Left cardiac atrium (tissue), 4 donors: ENCODE results near the gene NPR1. TPM values are rescaled to one million over a fixed set of nuclear protein-coding genes. Genes with fewer than 3 reads are reported as not detected.
A peak's percentile ranks its signal among the peaks of the same experiment; 100 is the strongest.
"Not testable (repeated sequence)": the region's sequence is repeated elsewhere in the genome, so short reads cannot be mapped to it uniquely, and the experiment has no call there.

Experiments used
- ATAC-seq, 2 donors: fragments of 200-7000 bp; cut with Tn5 transposase; one replicate each; pipeline ENCODE4 v1.9.1; 2020; ENCODE audit warnings: mild to moderate bottlenecking in 2 of 2, moderate library complexity in 2 of 2
- DNase-seq: peaks from one replicate; pipeline ENCODE4 v3.0.0-alpha.2; 2020
- intact Hi-C, 2 donors: fragments of 100-400 bp; cut with DNase I; formaldehyde crosslinking; loops; one replicate each; pipeline versions ENCODE4 v1.14.1 to v1.15.1; 2022 to 2023
- total RNA-seq, 2 donors: library from RNA; stranded (reverse); fragmentation: NEBNext Ultra II Directional; extraction: Animal tissue kit (Norgen Biotek cat#: 25700); gene quantifications; one replicate each; pipeline ENCODE4 v1.2.1, GENCODE V29; 2021
- donor health status: DM: no; HTN: yes; CAD: no.
- donor health status: DM: no; HTN: yes; CAD: no; lungs with severe emphysema.
- donor health status: DM: yes; HTN: yes; CAD: no.
- donor health status: Dilated cardiomyopathy.

The NPR1 gene
- total RNA-seq, 2 donors from 2014 or later = 28.5 to 39.0 TPM

- peak; percentile 92 for DNase-seq
- intact Hi-C loops = no loop called here
- ATAC-seq = peak; percentile 77 to 88
Measured at GRCh38 chr1:153698020-153698922, 19.8 kb downstream of the NPR1 start.

- intact Hi-C loops = no loop called here
Measured at GRCh38 chr1:153698923-153699714, 20.6 kb downstream of the NPR1 start.

GRCh38 chr1:153699768-153700167 lies 21.3 kb downstream of the NPR1 start:
- DNase-seq (no peak), ATAC-seq (no peak)
- intact Hi-C loops = no loop called here

More at GRCh38 chr1:153698923-153699714, 20.6 kb downstream of the NPR1 start:
- DNase-seq = no peak
- peak; percentile 15 to 16 for ATAC-seq

- intact Hi-C loops = no loop called here
- ATAC-seq = no peak
- DNase-seq = no peak
Measured at GRCh38 chr1:153705484-153705883, 27.0 kb downstream of the NPR1 start.

- intact Hi-C loops = no loop called here
- DNase-seq (no peak), ATAC-seq (no peak)
Measured at GRCh38 chr1:153711026-153711425, 32.5 kb downstream of the NPR1 start.

GRCh38 chr1:153716211-153716610 lies 37.7 kb downstream of the NPR1 start:
- ATAC-seq = not testable (repeated sequence)

GRCh38 chr1:153717330-153717729 lies 38.8 kb downstream of the NPR1 start:
- DNase-seq = no peak
- intact Hi-C loops = no loop called here
- no peak for ATAC-seq

More at GRCh38 chr1:153716211-153716610, 37.7 kb downstream of the NPR1 start:
- intact Hi-C loops, DNase-seq: not testable (repeated sequence)

GRCh38 chr1:153723687-153724086 lies 45.2 kb downstream of the NPR1 start:
- ATAC-seq = no peak
- no peak for DNase-seq

GRCh38 chr1:153724634-153725033 lies 46.1 kb downstream of the NPR1 start:
- ATAC-seq, intact Hi-C loops, DNase-seq: not testable (repeated sequence)

More at GRCh38 chr1:153723687-153724086, 45.2 kb downstream of the NPR1 start:
- intact Hi-C loops = no loop called here

GRCh38 chr1:153727463-153728304 lies 49.2 kb downstream of the NPR1 start, which contains the start of gene INTS3:
INTS3 (plus strand) TSS chr1:153728050; CDS start chr1:153728635, 585 bp downstream.
- intact Hi-C loops = no loop called here
- DNase-seq (peak; percentile 99), ATAC-seq (peak; percentile 99 to 100)

GRCh38 chr1:153728305-153729066 lies 50.0 kb downstream of the NPR1 start:
- ATAC-seq (peak; percentile 21 to 35), DNase-seq (peak; percentile 46)
- intact Hi-C loops = no loop called here

GRCh38 chr1:153730468-153730988 lies 52.0 kb downstream of the NPR1 start:
- no peak for ATAC-seq
- intact Hi-C loops = loop anchor here in 1 of 2 donors (5.0 kb wide), 1 partner anchor 43 kb away; no protein-coding TSS in a partner anchor

GRCh38 chr1:153733970-153734369 lies 55.5 kb downstream of the NPR1 start:
- intact Hi-C loops = loop anchor here in 1 of 2 donors (5.0 kb wide), 1 partner anchor 47 kb away; no protein-coding TSS in a partner anchor
- no peak for ATAC-seq
- DNase-seq = no peak

More at GRCh38 chr1:153730468-153730988, 52.0 kb downstream of the NPR1 start:
- no peak for DNase-seq

GRCh38 chr1:153734396-153735089 lies 56.1 kb downstream of the NPR1 start:
- ATAC-seq (no peak), DNase-seq (no peak)
- intact Hi-C loops = loop anchor here in 1 of 2 donors (5.0 kb wide), 1 partner anchor 47 kb away; no protein-coding TSS in a partner anchor

GRCh38 chr1:153735090-153735420 lies 56.6 kb downstream of the NPR1 start:
- ATAC-seq (no peak), DNase-seq (no peak)
- intact Hi-C loops = no loop called here

- DNase-seq (no peak), ATAC-seq (no peak)
- intact Hi-C loops = loop anchor here in 1 of 2 donors (10.0 kb wide), 1 partner anchor 57 kb away; no protein-coding TSS in a partner anchor
Measured at GRCh38 chr1:153741986-153742385, 63.5 kb downstream of the NPR1 start.
